DMS153 treated with DMSO at 0.1 percent for 48 hours (cell line): ENCODE data around the gene TLR6.

ENCODE experiments used
- DNase-seq: peaks from one replicate; lab custom pipeline; 2025; ENCODE audit not compliant: unreplicated experiment; lab: John Stamatoyannopoulos, UW

The TLR6 gene, protein sequence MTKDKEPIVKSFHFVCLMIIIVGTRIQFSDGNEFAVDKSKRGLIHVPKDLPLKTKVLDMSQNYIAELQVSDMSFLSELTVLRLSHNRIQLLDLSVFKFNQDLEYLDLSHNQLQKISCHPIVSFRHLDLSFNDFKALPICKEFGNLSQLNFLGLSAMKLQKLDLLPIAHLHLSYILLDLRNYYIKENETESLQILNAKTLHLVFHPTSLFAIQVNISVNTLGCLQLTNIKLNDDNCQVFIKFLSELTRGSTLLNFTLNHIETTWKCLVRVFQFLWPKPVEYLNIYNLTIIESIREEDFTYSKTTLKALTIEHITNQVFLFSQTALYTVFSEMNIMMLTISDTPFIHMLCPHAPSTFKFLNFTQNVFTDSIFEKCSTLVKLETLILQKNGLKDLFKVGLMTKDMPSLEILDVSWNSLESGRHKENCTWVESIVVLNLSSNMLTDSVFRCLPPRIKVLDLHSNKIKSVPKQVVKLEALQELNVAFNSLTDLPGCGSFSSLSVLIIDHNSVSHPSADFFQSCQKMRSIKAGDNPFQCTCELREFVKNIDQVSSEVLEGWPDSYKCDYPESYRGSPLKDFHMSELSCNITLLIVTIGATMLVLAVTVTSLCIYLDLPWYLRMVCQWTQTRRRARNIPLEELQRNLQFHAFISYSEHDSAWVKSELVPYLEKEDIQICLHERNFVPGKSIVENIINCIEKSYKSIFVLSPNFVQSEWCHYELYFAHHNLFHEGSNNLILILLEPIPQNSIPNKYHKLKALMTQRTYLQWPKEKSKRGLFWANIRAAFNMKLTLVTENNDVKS

GRCh38 chr4:38856524-38857337 lies at the start of gene TLR6:
TSS of gene TLR6 (minus strand) at chr4:38856817. CDS start at chr4:38829473, 27,344 bp downstream.
- DNase-seq = peak; percentile 18

DNA sequence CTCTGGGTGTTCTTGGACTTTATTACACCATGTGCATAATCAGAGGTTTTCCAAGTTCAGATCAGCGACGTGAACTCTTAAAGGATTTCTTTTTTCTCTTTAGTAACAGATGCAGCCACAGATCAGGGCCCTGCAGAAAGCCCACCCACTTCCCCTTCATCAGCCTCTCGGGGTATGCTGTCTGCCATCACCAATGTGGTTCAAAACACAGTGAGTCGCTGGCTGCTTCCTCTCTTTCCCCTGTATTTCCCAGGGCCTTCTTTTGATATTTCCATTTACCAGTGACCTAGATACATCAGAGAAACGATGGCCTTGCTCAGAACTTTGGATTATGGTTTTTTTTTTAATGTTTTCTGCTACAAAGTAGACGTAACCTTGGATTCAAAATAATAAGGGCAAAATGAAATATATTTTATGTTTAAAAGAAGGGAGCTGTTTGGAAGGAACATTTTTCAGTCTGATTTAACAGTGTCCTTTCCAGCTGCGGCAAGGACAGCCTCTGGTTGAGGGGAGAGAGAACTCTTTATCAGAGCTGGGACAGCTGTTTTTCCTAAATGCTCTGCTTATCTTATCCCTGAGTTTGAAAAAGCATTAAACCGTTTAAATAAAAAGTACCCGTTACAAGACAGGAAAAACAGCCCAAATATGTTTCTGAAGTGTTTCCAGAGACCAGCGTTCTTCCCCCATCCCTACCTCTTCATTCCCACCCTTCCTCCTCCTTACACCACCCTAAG lies 49.2 kb upstream of the TLR6 start:
- DNase-seq = no peak

DNA sequence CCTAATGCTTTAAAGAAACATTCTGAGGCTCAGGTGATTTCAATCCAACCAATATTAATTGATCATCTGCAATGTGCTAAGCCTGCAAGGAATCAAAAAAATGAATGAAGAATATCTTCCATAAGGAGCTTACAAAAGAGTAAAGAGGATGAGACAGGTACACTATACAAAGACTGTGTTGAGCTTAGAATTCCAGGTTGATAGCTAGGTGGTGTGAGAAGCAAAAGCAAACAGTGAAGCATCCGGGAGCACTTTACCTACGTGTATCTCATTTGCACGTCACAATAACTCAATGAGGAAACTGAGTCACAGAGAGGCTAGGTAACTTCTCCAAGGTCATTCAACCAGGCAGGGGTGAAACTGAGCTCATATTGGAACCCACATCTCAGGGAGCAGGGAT lies 48.1 kb upstream of the TLR6 start:
- no peak for DNase-seq

- no peak for DNase-seq
Observed at GRCh38 chr4:38904090-38904666, 47.6 kb upstream of the TLR6 start.

DNA sequence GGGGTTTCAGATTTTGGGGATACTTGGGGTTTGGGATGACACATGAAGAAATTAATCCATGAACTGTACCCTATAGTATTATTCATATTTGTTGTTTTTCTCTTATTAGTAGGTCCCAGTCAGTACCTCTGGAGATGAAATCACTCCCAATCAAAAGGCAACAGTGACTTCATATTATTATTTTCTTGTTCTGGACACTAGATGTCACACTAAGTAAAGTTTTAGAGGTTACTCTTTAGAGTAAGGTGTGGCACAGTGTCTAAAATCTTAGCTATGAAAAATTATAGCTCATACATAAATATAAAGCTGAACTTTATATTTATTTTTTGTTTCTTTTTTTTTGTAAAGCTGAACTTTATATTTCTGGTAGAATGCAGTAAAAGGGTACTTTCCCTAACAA lies 46.1 kb upstream of the TLR6 start:
- no peak for DNase-seq

DNA sequence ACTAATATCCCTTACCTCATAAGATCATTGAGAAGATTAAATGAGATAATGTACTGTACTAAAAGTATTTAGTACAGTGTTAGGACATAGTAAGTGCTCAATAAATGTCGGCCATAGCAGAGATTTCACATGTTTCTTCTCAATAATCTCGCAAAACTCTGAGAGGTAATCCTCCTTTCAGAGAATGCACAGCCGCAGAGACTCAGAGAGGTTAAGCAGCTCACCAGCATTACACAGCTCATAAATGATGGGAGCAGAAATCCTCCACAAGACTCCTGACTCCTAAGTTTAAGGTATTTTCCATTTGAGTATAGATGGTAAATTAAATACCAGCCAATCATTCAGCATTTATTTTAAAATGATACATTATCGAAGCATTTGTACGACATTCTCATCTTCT lies 45.6 kb upstream of the TLR6 start:
- DNase-seq = no peak

- no peak for DNase-seq
Observed at GRCh38 chr4:38898245-38898644, 41.6 kb upstream of the TLR6 start.

- no peak for DNase-seq
Observed at GRCh38 chr4:38896940-38897339, 40.3 kb upstream of the TLR6 start.

DNA sequence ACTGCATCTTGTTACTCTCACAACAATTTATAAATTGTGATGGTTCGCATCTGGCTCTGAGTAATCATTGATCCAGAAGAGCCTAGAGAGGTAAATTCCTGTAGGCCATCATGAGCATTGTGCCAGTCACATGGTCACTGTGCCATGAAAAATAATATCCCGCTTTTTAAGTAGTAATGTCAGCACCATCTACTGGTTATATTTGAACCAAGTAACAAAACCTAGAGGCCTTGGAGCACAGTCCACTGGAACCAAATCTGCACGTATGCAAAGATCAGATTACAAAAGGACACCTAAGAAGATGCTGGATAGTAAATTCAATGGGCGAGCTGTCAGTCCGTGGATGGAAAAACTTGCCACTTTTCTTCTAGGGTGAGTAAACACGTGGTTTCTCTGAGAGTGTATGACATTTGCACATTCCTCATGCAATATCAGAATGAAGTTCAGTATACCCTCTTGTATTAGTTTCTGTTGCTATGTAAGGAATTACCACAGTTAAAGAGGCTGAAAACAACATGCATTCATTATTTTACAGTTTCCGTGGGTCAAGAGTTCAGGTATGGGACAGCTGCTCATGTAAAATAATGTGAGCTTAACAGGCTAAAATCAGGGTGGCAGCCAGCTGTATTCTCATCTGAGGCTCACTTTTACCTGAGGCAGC lies 37.8 kb upstream of the TLR6 start:
- no peak for DNase-seq

DNA sequence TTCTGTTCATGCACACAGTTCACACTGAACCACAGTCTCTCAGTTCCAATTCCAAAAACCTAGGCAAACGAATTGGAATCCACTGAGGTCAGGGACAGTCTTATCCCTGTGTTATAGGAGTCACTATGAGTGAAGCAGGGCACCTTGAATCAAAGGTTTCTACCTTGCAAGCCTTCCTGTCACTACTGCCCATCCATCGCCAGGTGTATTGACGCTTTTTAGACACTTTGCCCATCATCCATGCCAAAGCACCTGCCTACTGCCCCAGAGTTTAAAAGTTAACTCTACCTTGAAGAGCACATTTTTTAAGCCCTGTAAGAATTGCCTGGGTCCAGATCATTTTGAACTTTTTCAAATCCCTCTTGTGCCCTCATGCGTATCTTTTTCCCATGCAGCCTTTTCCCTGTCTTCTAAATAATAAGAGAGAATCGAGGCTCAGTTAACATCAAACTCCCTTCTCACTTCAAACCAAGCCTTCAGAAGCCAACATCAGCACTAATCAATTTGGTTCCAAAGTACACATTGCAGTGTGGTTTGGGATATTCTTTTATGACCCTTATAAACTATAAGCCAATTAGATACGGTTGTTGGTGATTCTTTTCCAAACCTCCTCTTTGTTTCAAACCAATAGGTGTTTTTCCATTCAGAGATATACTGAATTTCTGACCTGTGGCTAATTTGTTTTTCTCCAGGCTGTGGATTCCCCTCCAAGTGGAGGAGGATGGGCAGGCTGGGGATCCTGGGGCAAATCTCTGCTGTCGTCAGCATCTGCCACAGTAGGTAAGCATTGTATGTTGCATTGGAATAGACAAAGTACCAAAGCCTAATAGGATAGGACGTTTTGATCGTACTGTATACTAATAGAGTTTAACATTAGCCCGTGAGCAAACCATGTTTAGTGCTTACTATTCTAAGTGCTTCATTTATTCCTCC lies 34.7 kb upstream of the TLR6 start:
- DNase-seq = no peak

- DNase-seq = no peak
Observed at GRCh38 chr4:38889143-38889542, 32.5 kb upstream of the TLR6 start.

DNA sequence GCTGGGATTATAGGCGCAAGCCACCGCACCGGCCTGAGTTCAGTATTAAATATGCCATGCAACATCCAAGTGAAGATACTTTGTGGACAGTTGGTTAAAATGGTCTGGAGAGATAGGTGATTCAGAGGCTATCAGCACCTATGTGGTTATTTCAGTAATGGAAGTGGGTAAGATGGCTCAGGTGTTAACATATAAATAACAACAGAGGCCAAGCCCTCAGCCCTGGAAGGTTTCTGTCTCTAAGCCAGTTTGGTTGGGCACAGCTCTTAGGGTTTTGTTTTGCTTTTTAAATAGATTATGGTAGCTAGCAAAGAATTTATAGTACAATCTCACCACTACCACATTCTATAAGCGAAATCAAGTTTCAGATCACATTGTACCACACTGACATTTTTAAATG lies 27.6 kb upstream of the TLR6 start:
- no peak for DNase-seq

- DNase-seq = no peak
Observed at GRCh38 chr4:38876636-38877035, 20.0 kb upstream of the TLR6 start.

DNA sequence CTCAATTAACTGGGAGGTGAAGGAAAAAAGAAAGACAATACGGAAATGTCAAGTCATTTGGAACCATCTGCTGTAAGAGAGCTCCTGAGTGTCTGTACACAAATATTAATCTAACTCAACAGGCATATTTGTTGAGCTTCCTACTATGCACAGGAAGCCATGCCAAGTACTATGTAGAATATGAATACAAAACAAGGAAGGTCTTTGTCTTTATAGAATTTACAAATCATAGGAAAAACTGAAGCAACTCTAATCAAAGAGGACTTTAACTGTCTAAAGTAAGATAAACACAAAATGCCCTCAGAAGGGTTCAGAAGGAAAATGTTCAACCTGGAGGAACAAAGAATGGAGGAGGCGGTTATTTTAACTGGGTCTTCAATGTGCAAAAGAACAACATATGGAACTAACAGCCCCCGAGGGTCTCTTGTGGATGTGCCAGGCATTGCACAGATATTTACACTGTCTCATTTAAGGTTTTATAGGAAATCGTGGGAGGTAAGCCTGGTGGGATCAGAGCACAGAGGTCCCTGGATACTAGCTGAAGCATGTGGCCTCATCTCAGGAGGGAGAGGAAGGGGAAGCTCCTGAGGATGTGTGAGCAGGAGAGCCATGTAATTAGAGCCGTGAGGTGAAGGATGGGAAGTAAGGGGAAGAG lies 16.8 kb upstream of the TLR6 start:
- DNase-seq = no peak

GRCh38 chr4:38872620-38873019 lies 16.0 kb upstream of the TLR6 start:
- peak; percentile 18 for DNase-seq

DNA sequence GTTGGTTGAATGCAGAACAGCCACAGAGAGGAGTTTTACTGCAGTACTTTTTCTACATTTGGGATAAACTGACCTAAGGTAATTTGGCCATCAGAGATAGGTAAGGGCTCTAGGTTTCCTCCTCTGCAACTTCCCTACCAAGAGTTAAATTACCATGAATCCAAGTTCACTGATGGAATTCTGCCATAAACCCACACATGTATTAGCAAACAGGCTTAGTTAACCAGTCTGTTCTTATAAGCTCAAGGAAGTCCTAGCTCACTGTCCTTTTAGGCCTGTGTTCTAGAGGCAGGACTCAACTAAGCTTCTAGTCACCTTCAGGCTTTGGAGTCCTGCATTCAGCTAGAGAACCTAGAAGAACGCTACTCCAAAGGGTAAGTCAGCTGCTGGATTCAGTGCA lies 15.0 kb upstream of the TLR6 start:
- no peak for DNase-seq

GRCh38 chr4:38870098-38870808 lies 13.6 kb upstream of the TLR6 start:
- DNase-seq = no peak

GRCh38 chr4:38869511-38869910 lies 12.9 kb upstream of the TLR6 start:
- DNase-seq = no peak
